Measurements from ENCODE around the gene ANKS3. TPM values are rescaled to one million over a fixed set of nuclear protein-coding genes. Genes with fewer than 3 reads are reported as not detected.

Gene ANKS3
- total RNA-seq, 1 donor from 2014 or later, result 25.8 TPM

GRCh38 chr16:4689091-4689671, 44.9 kb downstream of the ANKS3 start:
- H3K4me3 Mint-ChIP-seq, result no peak overlapping the region
- H3K27ac Mint-ChIP-seq, result no peak overlapping the region
- DNase-seq (ENCODE audit: low spot score), result no peak
- H3K4me1 Mint-ChIP-seq (ENCODE audit: low read depth), result no peaks in the 10 kb centered on the region
- no peaks in the 10 kb centered on the region for H3K27me3 Mint-ChIP-seq (ENCODE audit: insufficient read depth)
- H3K9me3 Mint-ChIP-seq, result no peaks in the 10 kb centered on the region
- peaks cover 5% of the 10 kb centered on the region for H3K36me3 Mint-ChIP-seq (ENCODE audit: low read depth)
- intact Hi-C loops (cut with micrococcal nuclease), result no loop called here

GRCh38 chr16:4688674-4689045, 45.4 kb downstream of the ANKS3 start:
- intact Hi-C loops (cut with micrococcal nuclease), result no loop called here
- Mint-ChIP-seq H3K27ac (no peak overlapping the region), H3K9me3 (no peaks in the 10 kb centered on the region), H3K36me3 (ENCODE audit: low read depth) (peaks cover 5% of the 10 kb centered on the region), H3K4me1 (ENCODE audit: low read depth) (no peaks in the 10 kb centered on the region), H3K4me3 (no peak overlapping the region), H3K27me3 (ENCODE audit: insufficient read depth) (no peaks in the 10 kb centered on the region)
- DNase-seq (ENCODE audit: low spot score), result no peak

GRCh38 chr16:4687946-4688673, 46.0 kb downstream of the ANKS3 start:
- no peak overlapping the region for H3K27ac Mint-ChIP-seq
- H3K4me3 Mint-ChIP-seq, result no peak overlapping the region
- H3K9me3 Mint-ChIP-seq, result no peaks in the 10 kb centered on the region

GRCh38 chr16:4687416-4687815, 46.7 kb downstream of the ANKS3 start:
- no peak overlapping the region for H3K4me3 Mint-ChIP-seq
- DNase-seq (ENCODE audit: low spot score), result no peak
- H3K4me1 Mint-ChIP-seq (ENCODE audit: low read depth), result no peaks in the 10 kb centered on the region
- peaks cover 5% of the 10 kb centered on the region for H3K36me3 Mint-ChIP-seq (ENCODE audit: low read depth)
- H3K9me3 Mint-ChIP-seq, result no peaks in the 10 kb centered on the region
- no peak overlapping the region for H3K27ac Mint-ChIP-seq
- H3K27me3 Mint-ChIP-seq (ENCODE audit: insufficient read depth), result no peaks in the 10 kb centered on the region
- intact Hi-C loops (cut with micrococcal nuclease), result no loop called here

More at GRCh38 chr16:4687946-4688673, 46.0 kb downstream of the ANKS3 start:
- no peaks in the 10 kb centered on the region for H3K4me1 Mint-ChIP-seq (ENCODE audit: low read depth)
- no peaks in the 10 kb centered on the region for H3K27me3 Mint-ChIP-seq (ENCODE audit: insufficient read depth)
- DNase-seq (ENCODE audit: low spot score), result no peak
- intact Hi-C loops (cut with micrococcal nuclease), result no loop called here
- peaks cover 5% of the 10 kb centered on the region for H3K36me3 Mint-ChIP-seq (ENCODE audit: low read depth)

GRCh38 chr16:4686497-4687210, 47.4 kb downstream of the ANKS3 start:
- Mint-ChIP-seq H3K9me3 (no peaks in the 10 kb centered on the region), H3K27ac (no peak overlapping the region), H3K4me3 (no peak overlapping the region), H3K27me3 (ENCODE audit: insufficient read depth) (no peaks in the 10 kb centered on the region), H3K4me1 (ENCODE audit: low read depth) (no peaks in the 10 kb centered on the region), H3K36me3 (ENCODE audit: low read depth) (peaks cover 6% of the 10 kb centered on the region)
- DNase-seq (ENCODE audit: low spot score), result no peak
- intact Hi-C loops (cut with micrococcal nuclease), result no loop called here

- intact Hi-C loops (cut with micrococcal nuclease), result no loop called here
These were observed 48.1 kb downstream of the ANKS3 start for GRCh38 chr16:4685776-4686496.

GRCh38 chr16:4685292-4685691, 48.8 kb downstream of the ANKS3 start:
- peaks cover 7% of the 10 kb centered on the region for H3K36me3 Mint-ChIP-seq (ENCODE audit: low read depth)
- H3K9me3 Mint-ChIP-seq, result no peaks in the 10 kb centered on the region
- no peak for DNase-seq (ENCODE audit: low spot score)
- no peaks in the 10 kb centered on the region for H3K4me1 Mint-ChIP-seq (ENCODE audit: low read depth)
- no peak overlapping the region for H3K27ac Mint-ChIP-seq
- H3K4me3 Mint-ChIP-seq, result no peak overlapping the region
- intact Hi-C loops (cut with micrococcal nuclease), result no loop called here
- no peaks in the 10 kb centered on the region for H3K27me3 Mint-ChIP-seq (ENCODE audit: insufficient read depth)

More at GRCh38 chr16:4685776-4686496, 48.1 kb downstream of the ANKS3 start:
- no peaks in the 10 kb centered on the region for H3K4me1 Mint-ChIP-seq (ENCODE audit: low read depth)
- DNase-seq (ENCODE audit: low spot score), result no peak
- H3K36me3 Mint-ChIP-seq (ENCODE audit: low read depth), result peaks cover 7% of the 10 kb centered on the region
- H3K27me3 Mint-ChIP-seq (ENCODE audit: insufficient read depth), result no peaks in the 10 kb centered on the region
- H3K4me3 Mint-ChIP-seq, result no peak overlapping the region
- no peaks in the 10 kb centered on the region for H3K9me3 Mint-ChIP-seq
- no peak overlapping the region for H3K27ac Mint-ChIP-seq

GRCh38 chr16:4684763-4685162, 49.3 kb downstream of the ANKS3 start:
- Mint-ChIP-seq H3K4me1 (ENCODE audit: low read depth) (no peaks in the 10 kb centered on the region), H3K4me3 (no peak overlapping the region), H3K9me3 (no peaks in the 10 kb centered on the region), H3K27ac (no peak overlapping the region), H3K36me3 (ENCODE audit: low read depth) (peaks cover 7% of the 10 kb centered on the region), H3K27me3 (ENCODE audit: insufficient read depth) (no peaks in the 10 kb centered on the region)
- no peak for DNase-seq (ENCODE audit: low spot score)
- intact Hi-C loops (cut with micrococcal nuclease), result no loop called here

GRCh38 chr16:4684058-4684715, 49.9 kb downstream of the ANKS3 start:
- Mint-ChIP-seq H3K27ac (no peak overlapping the region), H3K4me1 (ENCODE audit: low read depth) (no peaks in the 10 kb centered on the region), H3K27me3 (ENCODE audit: insufficient read depth) (no peaks in the 10 kb centered on the region), H3K4me3 (no peak overlapping the region), H3K9me3 (no peaks in the 10 kb centered on the region), H3K36me3 (ENCODE audit: low read depth) (peaks cover 7% of the 10 kb centered on the region)
- intact Hi-C loops (cut with micrococcal nuclease), result no loop called here
- DNase-seq (ENCODE audit: low spot score), result no peak

GRCh38 chr16:4683255-4684057, 50.6 kb downstream of the ANKS3 start:
- H3K27me3 Mint-ChIP-seq (ENCODE audit: insufficient read depth), result no peaks in the 10 kb centered on the region
- H3K27ac Mint-ChIP-seq, result no peak overlapping the region
- no peaks in the 10 kb centered on the region for H3K9me3 Mint-ChIP-seq
- intact Hi-C loops (cut with micrococcal nuclease), result no loop called here
- no peak overlapping the region for H3K4me3 Mint-ChIP-seq
- DNase-seq (ENCODE audit: low spot score), result no peak
- peaks cover 7% of the 10 kb centered on the region for H3K36me3 Mint-ChIP-seq (ENCODE audit: low read depth)
- H3K4me1 Mint-ChIP-seq (ENCODE audit: low read depth), result peaks cover 2% of the 10 kb centered on the region

- intact Hi-C loops (cut with micrococcal nuclease), result no loop called here
- Mint-ChIP-seq H3K4me3 (no peak overlapping the region), H3K4me1 (ENCODE audit: low read depth) (peaks cover 9% of the 10 kb centered on the region), H3K27ac (no peak overlapping the region), H3K9me3 (no peaks in the 10 kb centered on the region), H3K27me3 (ENCODE audit: insufficient read depth) (no peaks in the 10 kb centered on the region), H3K36me3 (ENCODE audit: low read depth) (peaks cover 13% of the 10 kb centered on the region)
- no peak for DNase-seq (ENCODE audit: low spot score)
These were observed 51.3 kb downstream of the ANKS3 start for GRCh38 chr16:4682616-4683254.

Measured in activated T-helper 1 cell treated with anti-CD3 and anti-CD28 coated beads, Interleukin-12 subunit alpha, Interleukin-12 subunit beta, Interleukin-2, Interleukin-4 antibody, amounts not matched to agents 30 ng/mL and 10 ng/mL and 1 ng/mL, durations not matched to agents 14 hours and 24 hours and 36 hours (primary cell).